DOHH2 (cell line): ENCODE measurements around the gene HLA-DMA.

Experiments
- H3F3A ChIP-seq: fragments of 200-600 bp; sonication (generic), shearing (Covaris generic); 2 replicates; pipeline ENCODE4 v1.6.0; 2016; ENCODE audit warnings: antibody characterized with exemption, mild to moderate bottlenecking; ENCODE audit not compliant: control insufficient read depth, insufficient read depth
- H3K27ac ChIP-seq: fragments of 200-600 bp; sonication (generic); 2 replicates; pipeline ENCODE4 v1.5.1; 2014; ENCODE audit warnings: low read depth, mild to moderate bottlenecking, low read length, moderate library complexity
- H3K27me3 ChIP-seq: fragments of 200-600 bp; sonication (generic); 2 replicates; pipeline ENCODE4 v1.6.1; 2014; ENCODE audit warnings: mild to moderate bottlenecking, low read length, mixed read lengths; ENCODE audit not compliant: control insufficient read depth
- H3K36me3 ChIP-seq: fragments of 200-600 bp; sonication (generic); 2 replicates; pipeline ENCODE4 v1.6.1; 2014; ENCODE audit warnings: mild to moderate bottlenecking, low read length, moderate library complexity, mixed read lengths; ENCODE audit not compliant: control insufficient read depth
- H3K4me1 ChIP-seq: fragments of 200-600 bp; sonication (generic); 2 replicates; pipeline ENCODE4 v1.6.1; 2014; ENCODE audit warnings: mild to moderate bottlenecking, low read length, mixed read lengths; ENCODE audit not compliant: control insufficient read depth
- H3K4me2 ChIP-seq: fragments of 200-600 bp; sonication (generic); 2 replicates; pipeline ENCODE4 v1.6.0; 2014; ENCODE audit warnings: mild to moderate bottlenecking, low read length, moderate library complexity
- H3K4me3 ChIP-seq: fragments of 200-600 bp; sonication (generic); 2 replicates; pipeline ENCODE4 v1.5.1; 2014; ENCODE audit warnings: mild to moderate bottlenecking, low read length, mixed read lengths
- H3K79me2 ChIP-seq: fragments of 200-600 bp; sonication (generic); 2 replicates; pipeline ENCODE4 v1.6.1; 2014; ENCODE audit warnings: mild to moderate bottlenecking, low read length, mixed read lengths; ENCODE audit not compliant: control insufficient read depth
- H3K9me2 ChIP-seq: fragments of 200-600 bp; sonication (generic); replicated peaks from 2 replicates; pipeline ENCODE4 v1.6.1; 2014; ENCODE audit warnings: mild to moderate bottlenecking, low read length, mixed read lengths; ENCODE audit not compliant: control insufficient read depth
- H3K9me3 ChIP-seq: fragments of 200-600 bp; sonication (generic); 2 replicates; pipeline ENCODE4 v1.6.1; 2014; ENCODE audit warnings: antibody characterized with exemption, low read length, mixed read lengths; ENCODE audit not compliant: control insufficient read depth, insufficient read depth
- H4K20me1 ChIP-seq: fragments of 200-600 bp; sonication (generic); 2 replicates; pipeline ENCODE4 v1.6.0; 2014; ENCODE audit warnings: low read depth, mild to moderate bottlenecking, antibody characterized with exemption, low read length, moderate library complexity; ENCODE audit not compliant: control insufficient read depth, insufficient read depth
- CTCF ChIP-seq: fragments of 200-600 bp; sonication (generic); IDR thresholded peaks from one replicate; pipeline ENCODE4 v1.5.1; 2014; ENCODE audit warnings: antibody characterized with exemption, mild to moderate bottlenecking, low read depth, low read length; ENCODE audit not compliant: poor library complexity, severe bottlenecking
- EZH2phosphoT487 ChIP-seq: fragments of 200-600 bp; sonication (generic); IDR thresholded peaks from 2 replicates; pipeline ENCODE4 v1.6.1; 2017; ENCODE audit warnings: borderline replicate concordance, mild to moderate bottlenecking, antibody characterized with exemption, low read length, moderate library complexity, mixed read lengths

Gene HLA-DMA

DNA sequence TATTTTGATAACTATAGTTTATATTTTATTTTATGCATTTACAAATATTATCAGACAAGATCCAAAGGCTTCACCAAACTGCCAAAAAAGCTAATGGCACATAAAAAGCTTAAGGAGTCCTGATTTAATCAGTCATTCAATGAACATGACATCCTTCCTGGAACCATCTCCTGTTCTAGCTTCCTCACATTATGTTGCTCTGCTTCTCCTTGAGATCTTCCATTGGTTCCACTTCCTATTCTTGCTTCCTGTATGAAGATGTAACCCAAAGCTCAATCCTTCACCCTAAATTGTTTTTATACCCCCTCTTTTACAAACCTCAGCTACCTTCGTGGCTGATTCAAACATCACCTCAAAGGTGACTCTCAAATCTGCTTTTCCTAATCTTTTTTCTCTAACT is 11.0 kb upstream of the HLA-DMA start:
- peaks cover 62% of the 10 kb centered on the region for H3K4me1 ChIP-seq
- H3K9me2 ChIP-seq, result no peaks in the 10 kb centered on the region
- no peaks in the 10 kb centered on the region for H4K20me1 ChIP-seq
- peaks cover 56% of the 10 kb centered on the region for H3K79me2 ChIP-seq
- peak overlapping the region; percentile 25; the same call in 1 of the 2 replicates for H3K27ac ChIP-seq
- no peaks in the 10 kb centered on the region for H3K27me3 ChIP-seq
- H3K9me3 ChIP-seq, result peaks cover 3% of the 10 kb centered on the region; the same call in 1 of the 2 replicates
- no peak for TF ChIP-seq CTCF
- no peak for TF ChIP-seq EZH2phosphoT487
- peaks cover 39% of the 10 kb centered on the region for H3F3A ChIP-seq
- peak overlapping the region; percentile 9; the same call in 1 of the 2 replicates for H3K4me3 ChIP-seq
- H3K4me2 ChIP-seq, result peak overlapping the region; percentile 28
- H3K36me3 ChIP-seq, result peaks cover 15% of the 10 kb centered on the region

DNA sequence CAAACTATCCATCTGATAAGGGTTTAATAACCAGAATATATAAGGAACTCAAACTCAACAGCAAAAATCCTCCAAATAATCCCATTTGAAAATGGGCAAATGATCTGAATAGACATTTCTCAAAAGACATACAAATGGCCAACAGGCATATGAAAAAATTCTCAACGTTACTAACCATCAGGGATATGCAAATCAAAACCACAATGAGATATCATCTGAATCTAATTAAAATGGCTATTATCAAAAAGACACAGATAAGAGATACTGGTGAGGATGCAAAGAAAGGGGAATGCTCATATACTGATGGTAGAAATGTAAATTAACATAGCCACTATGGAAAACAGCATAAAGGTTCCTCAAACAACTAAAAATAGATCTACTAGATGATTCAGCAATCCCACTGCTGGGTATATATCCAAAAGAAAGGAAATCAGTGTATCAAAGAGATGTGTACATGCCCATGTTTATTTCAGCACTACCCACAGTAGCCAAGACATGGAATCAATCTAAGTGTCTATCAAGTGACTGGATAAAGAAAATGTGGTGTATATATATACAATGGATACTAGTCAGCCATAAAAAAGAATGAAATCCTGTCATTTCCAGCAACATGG is 9.4 kb upstream of the HLA-DMA start:
- no peaks in the 10 kb centered on the region for H3K9me2 ChIP-seq

DNA sequence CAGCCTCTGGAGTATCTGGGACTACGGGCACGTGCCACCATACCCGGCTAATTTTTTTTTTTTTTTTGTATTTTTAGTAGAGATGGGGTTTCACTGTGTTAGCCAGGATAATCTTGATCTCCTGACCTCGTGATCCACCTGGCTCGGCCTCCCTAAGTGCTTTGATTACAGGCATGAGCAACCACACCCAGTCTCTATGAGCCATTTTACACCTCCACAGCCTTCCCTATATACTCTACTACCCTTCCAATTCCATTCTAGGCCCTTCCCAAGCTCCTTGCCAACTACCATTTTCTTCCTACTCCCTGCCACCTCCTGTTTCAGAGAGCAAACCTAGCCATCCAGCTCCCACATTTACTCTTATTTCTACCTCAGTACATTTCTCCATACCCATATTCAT is 7.7 kb upstream of the HLA-DMA start:
- H3K9me3 ChIP-seq, result peaks cover 3% of the 10 kb centered on the region; the same call in 1 of the 2 replicates
- H4K20me1 ChIP-seq, result no peaks in the 10 kb centered on the region
- no peak overlapping the region for H3K4me2 ChIP-seq
- H3K27ac ChIP-seq, result no peak overlapping the region
- TF ChIP-seq CTCF (no peak), EZH2phosphoT487 (no peak)
- H3K4me3 ChIP-seq, result no peak overlapping the region
- H3K36me3 ChIP-seq, result peaks cover 4% of the 10 kb centered on the region
- peaks cover 63% of the 10 kb centered on the region for H3K4me1 ChIP-seq
- peaks cover 37% of the 10 kb centered on the region for H3F3A ChIP-seq
- H3K9me2 ChIP-seq, result no peaks in the 10 kb centered on the region
- no peaks in the 10 kb centered on the region for H3K27me3 ChIP-seq
- H3K79me2 ChIP-seq, result peaks cover 29% of the 10 kb centered on the region

More for the DNA sequence above, 9.4 kb upstream of the HLA-DMA start:
- TF ChIP-seq EZH2phosphoT487 (no peak), CTCF (no peak)
- peaks cover 45% of the 10 kb centered on the region for H3K79me2 ChIP-seq
- H3K4me3 ChIP-seq, result peak overlapping the region; percentile 48
- H3K27me3 ChIP-seq, result no peaks in the 10 kb centered on the region
- peaks cover 64% of the 10 kb centered on the region for H3K4me1 ChIP-seq
- no peaks in the 10 kb centered on the region for H4K20me1 ChIP-seq
- peaks cover 3% of the 10 kb centered on the region; the same call in 1 of the 2 replicates for H3K9me3 ChIP-seq
- H3K4me2 ChIP-seq, result peak overlapping the region; percentile 60
- H3F3A ChIP-seq, result peaks cover 41% of the 10 kb centered on the region
- peaks cover 8% of the 10 kb centered on the region for H3K36me3 ChIP-seq
- no peak overlapping the region for H3K27ac ChIP-seq
